ENCODE measurements around the gene KCNJ5.
"Not testable (repeated sequence)": the region's sequence is repeated elsewhere in the genome, so short reads cannot be mapped to it uniquely, and the experiment has no call there.

Gene KCNJ5

DNA sequence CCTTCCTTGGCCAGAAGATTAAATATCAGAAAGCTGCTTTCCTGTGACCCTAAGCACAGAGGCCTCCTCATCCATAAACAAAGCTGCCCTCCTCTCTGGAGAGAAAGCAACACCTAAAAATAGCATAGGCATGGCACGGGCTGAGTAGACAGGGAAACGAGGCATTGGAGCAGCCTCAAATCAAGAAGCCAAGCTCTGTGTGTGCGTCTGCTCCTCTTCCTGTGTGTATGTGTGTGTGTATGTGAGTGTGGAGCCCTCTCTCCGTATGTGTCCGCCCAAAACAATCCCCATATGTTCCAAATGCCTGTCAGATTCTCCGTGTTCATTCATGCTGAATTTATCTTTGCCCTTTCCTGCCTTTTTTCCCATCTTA lies 24.0 kb downstream of the KCNJ5 start:
- DNase-seq = no peak

- DNase-seq = no peak
Observed at GRCh38 chr11:128916037-128916572, 24.9 kb downstream of the KCNJ5 start.

- DNase-seq = no peak
Observed at GRCh38 chr11:128916681-128917080, 25.5 kb downstream of the KCNJ5 start.

GRCh38 chr11:128917144-128917724 lies 26.1 kb downstream of the KCNJ5 start:
- DNase-seq = no peak

- no peak for DNase-seq
Observed at GRCh38 chr11:128919216-128919615, 28.1 kb downstream of the KCNJ5 start.

GRCh38 chr11:128919635-128920034 lies 28.5 kb downstream of the KCNJ5 start:
- not testable (repeated sequence) for DNase-seq

DNA sequence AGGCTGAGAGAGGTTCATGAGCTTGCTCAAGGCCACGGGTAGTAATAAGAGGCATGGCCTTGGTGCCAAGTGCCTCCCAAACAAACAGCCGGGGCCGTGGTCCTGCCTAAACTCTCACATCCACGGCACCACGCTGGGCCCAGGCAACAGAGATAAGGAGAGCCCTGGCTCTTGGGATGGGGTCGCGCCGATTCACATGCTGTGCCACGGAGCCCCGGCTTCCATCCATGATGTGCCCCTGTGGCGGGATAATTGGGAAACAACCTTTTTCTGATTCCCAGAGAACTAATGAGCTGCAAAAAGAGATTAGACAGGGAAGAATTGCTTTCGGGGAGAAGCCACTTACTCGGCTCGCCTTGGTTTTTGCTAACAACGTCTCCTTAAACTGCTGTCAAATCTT lies 29.5 kb downstream of the KCNJ5 start:
- no peak for DNase-seq

DNA sequence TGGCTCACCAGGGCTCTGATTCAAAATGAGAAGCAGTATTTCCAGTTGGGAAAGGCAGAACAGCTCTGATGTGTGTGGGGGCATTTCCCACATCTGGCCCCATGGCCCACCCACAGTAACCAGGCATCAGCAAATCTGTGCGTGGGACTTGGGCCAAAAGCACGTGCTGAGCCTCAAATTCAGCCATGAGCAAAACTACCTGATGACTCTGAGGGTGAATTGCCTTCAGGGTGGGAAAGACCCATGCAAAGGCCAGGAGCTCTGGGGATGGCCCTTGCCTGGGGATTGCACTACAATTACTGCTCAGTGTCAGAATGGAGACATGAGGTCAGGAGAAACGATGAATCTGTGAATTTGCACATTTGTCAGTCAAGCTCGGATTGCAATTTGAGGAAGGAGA lies 30.6 kb downstream of the KCNJ5 start:
- DNase-seq = no peak

DNA sequence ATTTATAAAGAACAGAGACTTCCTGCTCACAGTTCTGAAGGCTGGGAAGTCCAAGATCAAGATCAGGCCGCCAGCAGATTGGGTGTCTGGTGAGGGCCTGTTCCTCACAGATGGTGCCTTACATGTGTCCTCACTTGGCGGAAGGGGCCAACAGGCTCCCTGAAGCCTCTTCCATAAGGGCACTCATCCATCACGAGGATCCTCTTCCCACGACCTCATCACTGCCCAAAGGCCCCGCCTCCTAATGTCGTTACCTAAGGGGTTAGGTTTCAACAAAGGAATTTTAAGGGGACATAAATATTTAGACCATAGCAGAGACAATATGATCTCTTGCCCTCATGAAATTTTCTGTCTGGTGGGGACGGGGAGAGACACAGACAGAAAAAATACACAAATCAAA lies 32.9 kb downstream of the KCNJ5 start:
- DNase-seq = no peak

DNA sequence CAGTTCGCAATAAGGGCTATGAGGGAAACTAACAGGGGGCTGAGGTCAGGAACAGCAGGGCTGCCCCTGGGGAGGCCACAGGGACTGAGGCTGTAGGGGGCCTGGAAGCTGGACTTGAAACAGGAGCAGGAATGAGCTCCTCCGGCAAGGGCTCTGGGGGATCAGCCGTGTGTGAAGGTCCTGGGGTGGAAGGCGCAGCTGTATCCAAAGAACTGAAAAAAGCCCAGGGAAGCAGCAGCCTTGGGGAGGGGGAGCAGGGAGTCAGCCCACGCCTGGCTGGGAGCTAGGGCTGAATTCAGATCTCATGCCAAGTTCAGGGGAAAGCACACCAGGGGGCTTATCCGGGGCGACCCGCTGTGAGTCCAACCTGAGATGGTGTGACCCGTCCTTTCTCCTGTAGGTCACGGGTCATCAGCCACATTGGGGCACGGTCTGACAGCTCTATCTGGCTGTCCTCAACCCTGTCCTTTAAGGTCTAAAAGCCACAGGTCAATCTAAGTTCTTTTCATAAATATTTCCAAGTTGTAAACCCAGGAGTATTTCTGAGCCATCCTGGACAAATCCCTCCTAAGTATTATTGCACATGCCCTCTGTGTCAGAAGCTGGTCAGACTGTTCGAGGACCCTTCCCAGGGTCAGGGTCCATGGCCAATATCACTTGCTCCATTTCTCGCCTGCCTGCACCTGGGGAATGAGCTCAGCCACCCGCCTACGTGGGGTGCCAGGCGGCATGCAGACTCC lies 33.5 kb downstream of the KCNJ5 start:
- DNase-seq = no peak

GRCh38 chr11:128925250-128925600 lies 34.1 kb downstream of the KCNJ5 start:
- DNase-seq = no peak

GRCh38 chr11:128926000-128926399 lies 34.8 kb downstream of the KCNJ5 start:
- DNase-seq = no peak

GRCh38 chr11:128926437-128927107 lies 35.4 kb downstream of the KCNJ5 start:
- no peak for DNase-seq

- no peak for DNase-seq
Observed at GRCh38 chr11:128927108-128927461, 35.9 kb downstream of the KCNJ5 start.

- no peak for DNase-seq
Observed at GRCh38 chr11:128927683-128928336, 36.7 kb downstream of the KCNJ5 start.

DNA sequence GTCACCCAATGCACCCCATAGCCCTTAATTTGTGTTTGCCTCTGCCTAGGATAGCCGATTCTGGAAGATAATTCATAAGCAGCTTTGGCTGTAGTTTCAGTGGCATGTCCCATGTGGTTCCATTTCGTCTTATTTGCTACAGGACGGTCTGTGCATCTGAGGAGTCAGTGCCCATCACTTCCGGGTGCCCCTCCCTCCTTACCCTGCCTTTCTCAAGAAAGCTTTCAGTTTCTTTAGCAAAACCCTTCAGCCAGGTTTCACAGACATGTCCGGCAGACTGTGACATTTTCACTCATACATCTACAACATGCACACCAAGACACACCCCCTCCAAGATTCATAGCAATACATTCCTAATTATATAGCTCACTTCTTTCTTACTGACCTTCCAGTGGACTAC lies 37.2 kb downstream of the KCNJ5 start:
- DNase-seq = no peak

- DNase-seq = no peak
Observed at GRCh38 chr11:128929468-128929867, 38.3 kb downstream of the KCNJ5 start.

- no peak for DNase-seq
Observed at GRCh38 chr11:128929991-128930390, 38.8 kb downstream of the KCNJ5 start.

- no peak for DNase-seq
Observed at GRCh38 chr11:128931066-128931465, 39.9 kb downstream of the KCNJ5 start.

- no peak for DNase-seq
Observed at GRCh38 chr11:128931668-128932067, 40.5 kb downstream of the KCNJ5 start.

GRCh38 chr11:128933481-128934178 lies 42.5 kb downstream of the KCNJ5 start:
- DNase-seq = no peak

DNA sequence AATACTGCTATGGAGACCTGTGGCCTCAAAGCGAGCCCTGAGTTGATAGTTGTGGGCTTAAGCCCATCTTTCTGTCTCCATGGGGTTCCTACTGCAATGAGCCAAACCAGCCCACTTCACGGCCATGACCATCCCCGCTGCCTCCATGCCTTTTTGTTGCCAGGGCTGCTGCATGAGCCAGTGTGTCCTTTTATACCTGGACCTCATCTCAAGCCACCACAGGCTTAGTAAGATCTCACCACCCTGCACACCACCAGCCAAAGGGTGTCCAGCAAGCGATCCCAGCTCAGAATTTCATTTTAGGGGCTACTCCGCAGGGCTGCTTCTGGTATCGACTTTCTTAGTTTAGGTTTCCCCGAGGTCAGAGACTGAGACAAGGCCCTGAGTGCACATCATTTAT lies 43.2 kb downstream of the KCNJ5 start:
- no peak for DNase-seq

GRCh38 chr11:128934926-128935325 lies 43.8 kb downstream of the KCNJ5 start:
- no peak for DNase-seq

Data from NCI-H1436 (cell line).